ENCODE results near the gene ZNF497. TPM values are rescaled to one million over a fixed set of nuclear protein-coding genes. Genes with fewer than 3 reads are reported as not detected.

ZNF497 gene
- total RNA-seq, 1 donor from 2014 or later: 1.4 TPM

DNA sequence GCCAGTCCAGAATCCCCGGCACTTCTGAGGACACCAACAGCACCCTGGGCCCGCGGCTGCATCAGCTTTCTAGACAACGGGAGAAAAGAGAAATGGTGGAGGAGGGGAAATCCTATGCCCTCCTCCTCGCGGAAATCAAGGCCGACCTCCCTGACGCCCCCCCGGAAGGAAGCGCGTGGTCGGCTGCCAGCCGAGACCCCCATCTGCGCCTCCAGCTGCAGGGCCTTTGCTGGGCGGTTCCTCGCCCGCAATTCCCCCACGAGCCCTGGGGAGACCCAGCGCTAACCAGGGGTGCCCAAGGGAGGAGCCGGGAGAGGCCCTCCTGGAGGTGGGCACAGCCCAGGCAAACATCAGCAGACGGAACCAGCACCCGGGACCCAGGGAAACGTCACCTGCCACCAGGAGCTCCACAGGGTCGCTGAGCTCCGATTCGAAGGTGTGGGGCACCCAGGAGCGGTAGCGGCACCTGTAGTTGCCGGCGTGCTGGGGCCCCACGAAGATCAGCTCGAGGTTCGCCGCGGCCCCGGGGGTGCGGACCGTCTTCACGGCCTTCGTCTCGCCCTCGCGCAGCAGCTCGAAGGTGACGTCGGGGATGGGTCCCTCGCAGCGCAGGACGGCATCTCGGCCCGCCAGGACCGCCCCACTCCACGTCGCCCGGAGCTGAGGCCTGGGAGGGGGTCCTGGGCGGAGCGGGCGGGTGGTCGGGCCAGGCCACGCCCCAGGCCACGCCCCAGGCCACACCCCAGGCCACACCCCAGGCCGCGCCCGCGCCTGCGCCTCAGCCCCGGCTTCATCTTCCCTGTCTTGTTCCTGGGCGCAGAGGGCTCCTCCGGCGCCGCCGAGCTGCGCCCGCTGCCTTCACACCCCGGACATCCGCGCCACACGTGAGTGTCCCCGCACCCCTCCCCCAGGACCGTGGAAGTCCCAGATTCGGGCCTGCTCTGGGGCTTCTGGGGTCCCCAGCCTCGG lies 15.3 kb downstream of the ZNF497 start:
- H3K4me1 ChIP-seq: peaks cover 5% of the 10 kb centered on the region
- DNase-seq: peak; percentile 79
- H3K36me3 ChIP-seq: no peaks in the 10 kb centered on the region
- H3K9me3 ChIP-seq: no peaks in the 10 kb centered on the region
- intact Hi-C loops (cut with DNase I): no loop called here
- peak overlapping the region; percentile 73 for H3K4me3 ChIP-seq
- H3K27ac ChIP-seq: peak overlapping the region; percentile 79
- TF ChIP-seq, protein P1, sequence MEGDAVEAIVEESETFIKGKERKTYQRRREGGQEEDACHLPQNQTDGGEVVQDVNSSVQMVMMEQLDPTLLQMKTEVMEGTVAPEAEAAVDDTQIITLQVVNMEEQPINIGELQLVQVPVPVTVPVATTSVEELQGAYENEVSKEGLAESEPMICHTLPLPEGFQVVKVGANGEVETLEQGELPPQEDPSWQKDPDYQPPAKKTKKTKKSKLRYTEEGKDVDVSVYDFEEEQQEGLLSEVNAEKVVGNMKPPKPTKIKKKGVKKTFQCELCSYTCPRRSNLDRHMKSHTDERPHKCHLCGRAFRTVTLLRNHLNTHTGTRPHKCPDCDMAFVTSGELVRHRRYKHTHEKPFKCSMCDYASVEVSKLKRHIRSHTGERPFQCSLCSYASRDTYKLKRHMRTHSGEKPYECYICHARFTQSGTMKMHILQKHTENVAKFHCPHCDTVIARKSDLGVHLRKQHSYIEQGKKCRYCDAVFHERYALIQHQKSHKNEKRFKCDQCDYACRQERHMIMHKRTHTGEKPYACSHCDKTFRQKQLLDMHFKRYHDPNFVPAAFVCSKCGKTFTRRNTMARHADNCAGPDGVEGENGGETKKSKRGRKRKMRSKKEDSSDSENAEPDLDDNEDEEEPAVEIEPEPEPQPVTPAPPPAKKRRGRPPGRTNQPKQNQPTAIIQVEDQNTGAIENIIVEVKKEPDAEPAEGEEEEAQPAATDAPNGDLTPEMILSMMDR (IDR thresholded peaks at IDR 0.05): no peak
- ATAC-seq: peak; percentile 97
- H3K27me3 ChIP-seq: peaks cover 14% of the 10 kb centered on the region

GRCh38 chr19:58345558-58345957 lies 17.0 kb downstream of the ZNF497 start:
- intact Hi-C loops (cut with DNase I): no loop called here
- Histone ChIP-seq H3K4me1 (peaks cover 5% of the 10 kb centered on the region), H3K27ac (no peak overlapping the region), H3K4me3 (no peak overlapping the region), H3K27me3 (peaks cover 5% of the 10 kb centered on the region), H3K36me3 (no peaks in the 10 kb centered on the region), H3K9me3 (no peaks in the 10 kb centered on the region)
- DNase-seq: no peak
- ATAC-seq: no peak
- TF ChIP-seq, protein P1 (IDR thresholded peaks at IDR 0.05): no peak

GRCh38 chr19:58338825-58339558 lies 23.6 kb downstream of the ZNF497 start:
- ATAC-seq: no peak
- peaks cover 14% of the 10 kb centered on the region for H3K36me3 ChIP-seq
- intact Hi-C loops (cut with DNase I): no loop called here

DNA sequence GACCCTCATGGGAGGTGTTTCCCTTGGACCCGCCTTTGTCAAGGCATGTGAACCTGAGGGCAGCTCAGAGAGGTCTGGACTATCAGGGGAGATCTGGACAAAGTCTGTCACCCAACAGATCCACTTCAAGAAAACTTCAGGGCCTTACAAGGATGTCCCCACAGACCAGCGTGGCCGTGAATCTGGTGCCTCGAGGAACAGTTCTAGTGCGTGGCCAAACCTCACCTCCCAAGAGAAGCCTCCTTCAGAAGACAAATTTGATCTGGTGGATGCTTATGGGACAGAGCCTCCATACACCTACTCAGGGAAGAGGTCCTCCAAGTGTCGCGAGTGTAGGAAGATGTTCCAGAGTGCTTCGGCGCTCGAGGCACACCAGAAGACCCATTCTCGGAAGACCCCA lies 24.2 kb downstream of the ZNF497 start:
- intact Hi-C loops (cut with DNase I): no loop called here
- ATAC-seq: no peak
- H3K27me3 ChIP-seq: no peaks in the 10 kb centered on the region
- no peaks in the 10 kb centered on the region for H3K9me3 ChIP-seq
- H3K4me1 ChIP-seq: no peaks in the 10 kb centered on the region
- no peak for DNase-seq
- peaks cover 14% of the 10 kb centered on the region for H3K36me3 ChIP-seq
- no peak overlapping the region for H3K27ac ChIP-seq
- TF ChIP-seq, protein P1 (IDR thresholded peaks at IDR 0.05): no peak
- no peak overlapping the region for H3K4me3 ChIP-seq

More at GRCh38 chr19:58338825-58339558, 23.6 kb downstream of the ZNF497 start:
- H3K27me3 ChIP-seq: no peaks in the 10 kb centered on the region
- TF ChIP-seq, protein P1 (IDR thresholded peaks at IDR 0.05): no peak
- H3K27ac ChIP-seq: no peak overlapping the region
- no peaks in the 10 kb centered on the region for H3K4me1 ChIP-seq
- H3K4me3 ChIP-seq: no peak overlapping the region
- no peaks in the 10 kb centered on the region for H3K9me3 ChIP-seq
- DNase-seq: no peak

DNA sequence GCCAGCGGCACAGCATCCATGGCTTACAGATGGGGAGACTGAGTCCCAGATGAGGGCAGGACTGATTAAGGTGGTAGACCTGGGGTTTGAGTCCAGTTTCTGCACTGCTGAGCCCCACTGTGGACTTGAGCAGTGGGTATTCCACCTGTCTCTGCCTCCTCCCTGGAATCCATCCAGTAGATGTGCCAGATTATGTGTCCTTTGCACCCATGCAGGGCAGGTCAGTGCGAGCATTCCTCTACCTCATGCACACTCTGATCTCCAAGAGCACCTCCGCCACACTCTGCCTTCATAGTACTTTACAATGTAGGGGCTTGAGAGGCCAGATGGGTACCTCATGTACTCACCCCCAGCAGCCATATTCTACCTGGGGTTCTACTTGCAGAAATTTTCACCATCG lies 25.7 kb downstream of the ZNF497 start:
- ATAC-seq: no peak
- TF ChIP-seq, protein P1 (IDR thresholded peaks at IDR 0.05): no peak

More for the DNA sequence above, 25.7 kb downstream of the ZNF497 start:
- H3K4me3 ChIP-seq: no peak overlapping the region
- H3K27ac ChIP-seq: no peak overlapping the region
- no peaks in the 10 kb centered on the region for H3K4me1 ChIP-seq
- H3K36me3 ChIP-seq: peaks cover 14% of the 10 kb centered on the region
- H3K27me3 ChIP-seq: no peaks in the 10 kb centered on the region
- intact Hi-C loops (cut with DNase I): no loop called here
- DNase-seq: no peak
- no peaks in the 10 kb centered on the region for H3K9me3 ChIP-seq

Measured in upper lobe of right lung (tissue), 1 donor.